ENCODE results near the gene BACH1. TPM values are rescaled to one million over a fixed set of nuclear protein-coding genes. Genes with fewer than 3 reads are reported as not detected.

Gene BACH1
- total and polyA plus RNA-seq, 10 donors: 6.7 to 131 (median 89.5) TPM

- no peak overlapping the region for H3K27ac ChIP-seq
- no peaks in the 10 kb centered on the region for H3K27me3 ChIP-seq (replicated peaks in 1 of 7)
- H3K36me3 ChIP-seq: peaks cover 0 to 31% (median 0%) of the 10 kb centered on the region in 6 donors
- intact Hi-C loops (cut with DNase I; ENCODE audit: low total_unique reads): loop anchor here (5.0 kb wide), 2 partner anchors 207 to 282 kb away; no protein-coding TSS in a partner anchor
- peaks cover 0 to 18% (median 0%) of the 10 kb centered on the region in 6 donors for H3K4me1 ChIP-seq
- WGBS, 5 donors: 78 to 97% (median 95%) methylated on average over 1 of the region's 1 CpG
- peaks cover 0 to 2% (median 0%) of the 10 kb centered on the region in 8 donors for H3K9me3 ChIP-seq
- DNase-seq: no peak
- no peak overlapping the region for H3K4me3 ChIP-seq
- TF ChIP-seq, protein P1, sequence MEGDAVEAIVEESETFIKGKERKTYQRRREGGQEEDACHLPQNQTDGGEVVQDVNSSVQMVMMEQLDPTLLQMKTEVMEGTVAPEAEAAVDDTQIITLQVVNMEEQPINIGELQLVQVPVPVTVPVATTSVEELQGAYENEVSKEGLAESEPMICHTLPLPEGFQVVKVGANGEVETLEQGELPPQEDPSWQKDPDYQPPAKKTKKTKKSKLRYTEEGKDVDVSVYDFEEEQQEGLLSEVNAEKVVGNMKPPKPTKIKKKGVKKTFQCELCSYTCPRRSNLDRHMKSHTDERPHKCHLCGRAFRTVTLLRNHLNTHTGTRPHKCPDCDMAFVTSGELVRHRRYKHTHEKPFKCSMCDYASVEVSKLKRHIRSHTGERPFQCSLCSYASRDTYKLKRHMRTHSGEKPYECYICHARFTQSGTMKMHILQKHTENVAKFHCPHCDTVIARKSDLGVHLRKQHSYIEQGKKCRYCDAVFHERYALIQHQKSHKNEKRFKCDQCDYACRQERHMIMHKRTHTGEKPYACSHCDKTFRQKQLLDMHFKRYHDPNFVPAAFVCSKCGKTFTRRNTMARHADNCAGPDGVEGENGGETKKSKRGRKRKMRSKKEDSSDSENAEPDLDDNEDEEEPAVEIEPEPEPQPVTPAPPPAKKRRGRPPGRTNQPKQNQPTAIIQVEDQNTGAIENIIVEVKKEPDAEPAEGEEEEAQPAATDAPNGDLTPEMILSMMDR (IDR thresholded peaks at IDR 0.05 in 8 of 11, conservative IDR thresholded peaks at IDR 0.05 in 3 of 11): no peak
- TF ChIP-seq POLR2AphosphoS5 (IDR thresholded peaks at IDR 0.05) (no peak), POLR2A (IDR thresholded peaks at IDR 0.05) (no peak)
Observed at GRCh38 chr21:29374481-29374880, 75.8 kb downstream of the BACH1 start.

DNA sequence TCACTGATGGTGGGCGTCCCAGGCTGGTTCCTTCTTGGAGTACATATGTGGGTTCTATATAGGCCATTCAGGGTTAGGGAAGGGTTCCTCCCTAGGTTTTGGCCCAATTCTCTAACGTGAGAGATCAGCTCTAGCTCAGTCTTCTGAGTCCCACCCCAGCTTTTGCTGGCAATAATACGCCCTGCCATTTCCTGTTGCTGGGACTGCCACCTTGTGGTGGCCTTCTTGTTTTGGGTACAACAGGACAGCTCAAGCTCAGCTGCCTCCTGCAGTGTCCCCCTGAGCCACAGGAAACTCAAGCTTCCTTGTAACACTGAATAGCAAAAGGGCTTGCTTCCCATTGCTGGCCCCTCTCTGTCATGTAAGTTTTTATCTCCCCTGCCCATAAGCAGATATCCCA is 77.8 kb downstream of the BACH1 start:
- peak; percentile 81 for DNase-seq
- intact Hi-C loops (cut with DNase I; ENCODE audit: low total_unique reads): no loop called here
- TF ChIP-seq, protein P1 (IDR thresholded peaks at IDR 0.05 in 8 of 11, conservative IDR thresholded peaks at IDR 0.05 in 3 of 11): peak in 9 of 11 experiments; percentile 19 to 61 (median 43)
- no peak for TF ChIP-seq POLR2AphosphoS5 (IDR thresholded peaks at IDR 0.05)
- Histone ChIP-seq H3K27ac (no peak overlapping the region), H3K9me3 (peaks cover 0 to 6% (median 0%) of the 10 kb centered on the region in 8 donors), H3K36me3 (peaks cover 0 to 17% (median 0%) of the 10 kb centered on the region in 6 donors), H3K4me1 (peaks cover 0 to 18% (median 0%) of the 10 kb centered on the region in 6 donors), H3K4me3 (no peak overlapping the region), H3K27me3 (replicated peaks in 1 of 7) (no peaks in the 10 kb centered on the region)
- 38 to 46% (median 45%) methylated on average over 3 of the region's 3 CpGs for WGBS, 5 donors

DNA sequence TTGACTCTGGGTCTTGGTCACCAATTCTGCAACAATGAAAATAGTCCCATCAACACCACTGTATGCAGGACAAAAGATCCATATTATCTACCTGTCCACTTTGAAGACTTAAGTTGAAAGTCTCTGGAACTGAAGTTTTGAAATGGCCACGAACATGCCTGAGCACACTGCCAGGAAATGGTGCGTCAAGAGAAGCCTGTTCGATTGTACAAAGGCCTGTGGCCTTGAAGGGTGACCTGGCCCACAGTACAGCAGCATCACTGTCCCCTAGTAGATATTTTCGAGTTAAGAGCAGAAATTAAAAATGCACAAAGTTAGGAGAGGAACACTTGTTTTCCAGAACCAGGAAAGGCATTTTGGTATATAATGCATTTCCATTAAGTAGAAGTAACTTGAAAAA is 78.5 kb downstream of the BACH1 start:
- no peak for TF ChIP-seq POLR2A (IDR thresholded peaks at IDR 0.05)
- TF ChIP-seq, protein P1 (IDR thresholded peaks at IDR 0.05 in 8 of 11, conservative IDR thresholded peaks at IDR 0.05 in 3 of 11): no peak

GRCh38 chr21:29378832-29379231 is 80.1 kb downstream of the BACH1 start:
- peaks cover 0 to 7% (median 0%) of the 10 kb centered on the region in 6 donors for H3K36me3 ChIP-seq
- H3K27ac ChIP-seq: no peak overlapping the region
- 94 to 99% (median 97%) methylated on average over 4 of the region's 4 CpGs for WGBS, 5 donors
- intact Hi-C loops (cut with DNase I; ENCODE audit: low total_unique reads): no loop called here
- no peak for DNase-seq
- H3K4me3 ChIP-seq: no peak overlapping the region
- H3K9me3 ChIP-seq: peaks cover 0 to 6% (median 0%) of the 10 kb centered on the region in 8 donors
- no peaks in the 10 kb centered on the region for H3K27me3 ChIP-seq (replicated peaks in 1 of 7)
- peaks cover 0 to 12% (median 0%) of the 10 kb centered on the region in 6 donors for H3K4me1 ChIP-seq
- TF ChIP-seq POLR2A (IDR thresholded peaks at IDR 0.05): no peak
- no peak for TF ChIP-seq POLR2AphosphoS5 (IDR thresholded peaks at IDR 0.05)
- TF ChIP-seq, protein P1 (IDR thresholded peaks at IDR 0.05 in 8 of 11, conservative IDR thresholded peaks at IDR 0.05 in 3 of 11): no peak

More for the DNA sequence above, 78.5 kb downstream of the BACH1 start:
- Histone ChIP-seq H3K4me3 (no peak overlapping the region), H3K27ac (no peak overlapping the region), H3K4me1 (peaks cover 0 to 15% (median 0%) of the 10 kb centered on the region in 6 donors), H3K9me3 (peaks cover 0 to 6% (median 0%) of the 10 kb centered on the region in 8 donors), H3K36me3 (peaks cover 0 to 17% (median 0%) of the 10 kb centered on the region in 6 donors), H3K27me3 (replicated peaks in 1 of 7) (no peaks in the 10 kb centered on the region)
- no peak for DNase-seq
- 70 to 88% (median 86%) methylated on average over 4 of the region's 4 CpGs for WGBS, 5 donors
- intact Hi-C loops (cut with DNase I; ENCODE audit: low total_unique reads): no loop called here
